CD4-positive, alpha-beta T cell treated with Interleukin-17A for 1 hour (primary cell): ENCODE results near the gene EEF1E1.

Experiments
- DNase-seq: peaks from one replicate; pipeline ENCODE4 v3.0.0-alpha.2; 2020

Gene EEF1E1

GRCh38 chr6:8102122-8102958 is at the start of gene EEF1E1:
Gene EEF1E1, minus strand, starts transcription at chr6:8102548. Its CDS starts 27 bp downstream, at chr6:8102521.
- DNase-seq = peak; percentile 98

GRCh38 chr6:8149350-8149749 is 47.0 kb upstream of the EEF1E1 start:
- no peak for DNase-seq

GRCh38 chr6:8143945-8144344 is 41.6 kb upstream of the EEF1E1 start:
- no peak for DNase-seq

GRCh38 chr6:8139451-8139850 is 37.1 kb upstream of the EEF1E1 start:
- no peak for DNase-seq

- DNase-seq = no peak
Measured at GRCh38 chr6:8137529-8137939, 35.2 kb upstream of the EEF1E1 start.

GRCh38 chr6:8135276-8135675 is 32.9 kb upstream of the EEF1E1 start:
- no peak for DNase-seq

GRCh38 chr6:8132130-8132529 is 29.8 kb upstream of the EEF1E1 start:
- DNase-seq = no peak

GRCh38 chr6:8131265-8131897 is 29.0 kb upstream of the EEF1E1 start:
- peak; percentile 39 for DNase-seq

- DNase-seq = no peak
Measured at GRCh38 chr6:8130399-8130798, 28.1 kb upstream of the EEF1E1 start.

GRCh38 chr6:8123236-8123635 is 20.9 kb upstream of the EEF1E1 start:
- DNase-seq = no peak

GRCh38 chr6:8114956-8115355 is 12.6 kb upstream of the EEF1E1 start:
- DNase-seq = no peak

- no peak for DNase-seq
Measured at GRCh38 chr6:8113131-8113654, 10.8 kb upstream of the EEF1E1 start.

- DNase-seq = no peak
Measured at GRCh38 chr6:8110725-8111124, 8.4 kb upstream of the EEF1E1 start.

- DNase-seq = no peak
Measured at GRCh38 chr6:8110117-8110721, 7.9 kb upstream of the EEF1E1 start.

- no peak for DNase-seq
Measured at GRCh38 chr6:8108759-8109539, 6.6 kb upstream of the EEF1E1 start.

GRCh38 chr6:8108031-8108660 is 5.8 kb upstream of the EEF1E1 start:
- DNase-seq = no peak

GRCh38 chr6:8105791-8106190 is 3.4 kb upstream of the EEF1E1 start:
- DNase-seq = no peak

- DNase-seq = no peak
Measured at GRCh38 chr6:8103726-8104125, 1.4 kb upstream of the EEF1E1 start.

GRCh38 chr6:8100159-8100854 is 2.0 kb downstream of the EEF1E1 start:
- DNase-seq = no peak

- DNase-seq = no peak
Measured at GRCh38 chr6:8090650-8091049, 11.7 kb downstream of the EEF1E1 start.

- DNase-seq = no peak
Measured at GRCh38 chr6:8088886-8089285, 13.5 kb downstream of the EEF1E1 start.
